Peyer's patch (tissue), 4 donors: ENCODE results near the gene MYOM3.

Experiments used
- POLR2A ChIP-seq, 2 donors: fragments of 450-650 bp; IDR thresholded peaks; one replicate each; pipeline ENCODE4 v1.5.1; 2017; ENCODE audit warnings: antibody characterized with exemption in 2 of 2, mild to moderate bottlenecking in 2 of 2, moderate library complexity in 2 of 2
- TF ChIP-seq, protein P1 (sequence below), 6 experiments: fragments of 450-650 bp in 4 of 6; fragments of 200-600 bp in 2 of 6; sonication (generic) in 1 of 6; IDR thresholded peaks; one replicate each; pipeline ENCODE4 v1.5.1; 2017 to 2019; ENCODE audit warnings: antibody characterized with exemption in 6 of 6, mild to moderate bottlenecking in 3 of 6, moderate library complexity in 1 of 6

DNA sequence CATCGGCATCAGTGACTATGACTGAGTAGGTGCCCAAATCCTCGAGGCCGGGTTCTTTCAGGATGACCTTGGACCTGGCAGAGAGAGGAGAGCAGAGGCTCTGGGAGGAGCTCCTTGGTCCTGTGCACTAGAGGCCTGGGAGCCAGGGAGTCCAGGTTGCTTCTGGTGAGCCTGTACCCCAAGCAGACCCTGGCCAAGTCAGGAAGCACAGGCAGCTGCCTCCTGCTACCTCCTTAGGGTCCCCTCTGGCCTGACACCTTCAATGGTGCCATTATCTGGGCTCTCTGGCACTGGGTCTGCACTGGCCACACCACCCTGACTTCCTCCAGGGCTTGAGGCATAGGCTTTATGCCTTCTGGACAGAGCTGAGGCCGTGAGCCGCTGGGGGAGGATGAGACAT is 37.7 kb downstream of the MYOM3 start:
- TF ChIP-seq, protein P1, sequence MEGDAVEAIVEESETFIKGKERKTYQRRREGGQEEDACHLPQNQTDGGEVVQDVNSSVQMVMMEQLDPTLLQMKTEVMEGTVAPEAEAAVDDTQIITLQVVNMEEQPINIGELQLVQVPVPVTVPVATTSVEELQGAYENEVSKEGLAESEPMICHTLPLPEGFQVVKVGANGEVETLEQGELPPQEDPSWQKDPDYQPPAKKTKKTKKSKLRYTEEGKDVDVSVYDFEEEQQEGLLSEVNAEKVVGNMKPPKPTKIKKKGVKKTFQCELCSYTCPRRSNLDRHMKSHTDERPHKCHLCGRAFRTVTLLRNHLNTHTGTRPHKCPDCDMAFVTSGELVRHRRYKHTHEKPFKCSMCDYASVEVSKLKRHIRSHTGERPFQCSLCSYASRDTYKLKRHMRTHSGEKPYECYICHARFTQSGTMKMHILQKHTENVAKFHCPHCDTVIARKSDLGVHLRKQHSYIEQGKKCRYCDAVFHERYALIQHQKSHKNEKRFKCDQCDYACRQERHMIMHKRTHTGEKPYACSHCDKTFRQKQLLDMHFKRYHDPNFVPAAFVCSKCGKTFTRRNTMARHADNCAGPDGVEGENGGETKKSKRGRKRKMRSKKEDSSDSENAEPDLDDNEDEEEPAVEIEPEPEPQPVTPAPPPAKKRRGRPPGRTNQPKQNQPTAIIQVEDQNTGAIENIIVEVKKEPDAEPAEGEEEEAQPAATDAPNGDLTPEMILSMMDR (IDR thresholded peaks at IDR 0.05): no peak
- TF ChIP-seq POLR2A (IDR thresholded peaks at IDR 0.05): no peak
